Activated T-cell treated with anti-CD3 and anti-CD28 coated beads, Interleukin-2, amount 50 U/mL, for 72 hours (primary cell): ENCODE results near the gene TIMM50. TPM values are rescaled to one million over a fixed set of nuclear protein-coding genes. Genes with fewer than 3 reads are reported as not detected.
"Not testable (repeated sequence)": the region's sequence is repeated elsewhere in the genome, so short reads cannot be mapped to it uniquely, and the experiment has no call there.

ENCODE experiments used
- ATAC-seq, 2 donors: fragments of 150-1000 bp; cut with Tn5 transposase; replicated peaks in 1 of 2; 2 replicates each; pipeline ENCODE4 v1.10.0; 2021; ENCODE audit warnings: moderate library complexity in 2 of 2, mild to moderate bottlenecking in 1 of 2
- DNase-seq, 2 donors: peaks; one replicate each; pipeline ENCODE4 v3.0.0; 2021 to 2022; ENCODE audit warnings: mixed read lengths in 1 of 2
- H3K27ac Mint-ChIP-seq: one replicate; pipeline ENCODE4 v1.8.0; 2022; ENCODE audit warnings: mild to moderate bottlenecking, moderate library complexity, mixed read lengths
- H3K27me3 Mint-ChIP-seq: one replicate; pipeline ENCODE4 v1.8.0; 2022; ENCODE audit warnings: low read depth, mixed read lengths
- H3K36me3 Mint-ChIP-seq, 2 donors: one replicate each; pipeline ENCODE4 v1.8.0; 2022; ENCODE audit warnings: mixed read lengths in 2 of 2, mild to moderate bottlenecking in 1 of 2; ENCODE audit not compliant: insufficient read depth in 2 of 2
- H3K4me1 Mint-ChIP-seq: one replicate; pipeline ENCODE4 v1.8.0; 2022; ENCODE audit warnings: low read depth, mixed read lengths
- H3K4me3 Mint-ChIP-seq, 2 donors: one replicate each; pipeline ENCODE4 v1.8.0; 2022; ENCODE audit warnings: mild to moderate bottlenecking in 2 of 2, mixed read lengths in 2 of 2, moderate library complexity in 2 of 2
- H3K9me3 Mint-ChIP-seq, 2 donors: one replicate each; pipeline ENCODE4 v1.8.0; 2022; ENCODE audit warnings: mixed read lengths in 2 of 2
- total RNA-seq, 2 donors: library from RNA; stranded (reverse); gene quantifications; one replicate each; pipeline ENCODE4 v1.2.3, GENCODE V29; 2022

TIMM50 gene
- total RNA-seq, 2 donors from 2014 or later = 52.4 to 55.8 TPM

DNA sequence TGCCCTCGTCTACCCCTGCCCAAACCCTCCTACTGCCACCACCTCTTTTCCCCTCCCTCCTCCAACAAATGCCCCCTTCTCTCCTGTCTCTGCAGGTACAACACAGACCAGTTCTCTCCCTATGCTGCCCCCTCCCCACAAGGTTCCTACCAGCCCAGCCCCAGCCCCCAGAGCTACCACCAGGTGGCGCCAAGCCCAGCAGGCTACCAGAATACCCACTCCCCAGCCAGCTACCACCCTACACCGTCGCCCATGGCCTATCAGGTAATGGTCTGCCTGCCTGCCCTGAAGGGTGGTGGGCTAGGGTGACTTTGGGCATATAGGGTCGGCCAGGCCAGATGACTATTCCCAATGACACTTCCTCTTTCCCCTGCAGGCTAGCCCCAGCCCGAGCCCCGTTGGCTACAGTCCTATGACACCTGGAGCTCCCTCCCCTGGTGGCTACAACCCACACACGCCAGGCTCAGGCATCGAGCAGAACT, 6.5 kb upstream of the TIMM50 start:
- ATAC-seq (peak; percentile 56 to 71), DNase-seq (peak; percentile 73 to 77)
- Mint-ChIP-seq H3K9me3 (no peaks in the 10 kb centered on the region), H3K27ac (no peak overlapping the region), H3K4me1 (peaks cover 29% of the 10 kb centered on the region), H3K4me3 (no peak overlapping the region), H3K36me3 (peaks cover 15 to 46% of the 10 kb centered on the region in 2 donors), H3K27me3 (no peaks in the 10 kb centered on the region)

- ATAC-seq = no peak
- Mint-ChIP-seq H3K27me3 (no peaks in the 10 kb centered on the region), H3K27ac (no peak overlapping the region), H3K9me3 (no peaks in the 10 kb centered on the region), H3K4me3 (no peak overlapping the region), H3K4me1 (peaks cover 25% of the 10 kb centered on the region), H3K36me3 (peaks cover 11 to 33% of the 10 kb centered on the region in 2 donors)
- DNase-seq = no peak
Observed at GRCh38 chr19:39475748-39476147, 4.9 kb upstream of the TIMM50 start.

GRCh38 chr19:39479319-39479801, 1.3 kb upstream of the TIMM50 start:
- not testable (repeated sequence) for H3K27ac Mint-ChIP-seq, ATAC-seq, H3K27me3 Mint-ChIP-seq, DNase-seq, H3K9me3 Mint-ChIP-seq
- Mint-ChIP-seq H3K36me3 (peaks cover 5 to 22% of the 10 kb centered on the region in 2 donors), H3K4me3 (peak overlapping the region; percentile 94 to 97), H3K4me1 (peaks cover 26% of the 10 kb centered on the region)

- H3K27ac Mint-ChIP-seq = peak overlapping the region; percentile 96
- peaks cover 2 to 17% of the 10 kb centered on the region in 2 donors for H3K36me3 Mint-ChIP-seq
- no peak for DNase-seq
- H3K9me3 Mint-ChIP-seq = no peaks in the 10 kb centered on the region
- peak overlapping the region; percentile 94 to 97 for H3K4me3 Mint-ChIP-seq
- ATAC-seq = no peak
- no peaks in the 10 kb centered on the region for H3K27me3 Mint-ChIP-seq
- H3K4me1 Mint-ChIP-seq = peaks cover 26% of the 10 kb centered on the region
Observed at GRCh38 chr19:39479916-39480315, 722 bp upstream of the TIMM50 start.

DNA sequence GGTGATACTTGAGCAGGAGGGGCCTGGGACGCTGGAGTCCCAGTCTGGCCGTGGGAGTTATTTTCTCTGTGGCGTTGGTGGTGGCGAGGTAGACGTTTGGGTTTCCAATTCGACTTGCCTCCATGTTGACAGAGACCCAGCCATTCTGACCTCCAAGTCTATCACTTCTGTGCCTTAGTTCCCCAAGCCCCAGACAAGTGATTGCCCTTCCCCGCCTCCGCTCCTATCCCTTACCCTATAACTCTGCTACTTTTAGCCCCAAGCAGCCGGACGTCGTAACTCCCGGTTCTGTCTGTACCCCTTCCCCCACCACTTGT, 549 bp downstream of the TIMM50 start:
- Mint-ChIP-seq H3K4me1 (peaks cover 26% of the 10 kb centered on the region), H3K9me3 (no peaks in the 10 kb centered on the region), H3K4me3 (peak overlapping the region; percentile 94 to 97), H3K36me3 (peaks cover 2 to 8% of the 10 kb centered on the region in 2 donors), H3K27me3 (no peaks in the 10 kb centered on the region), H3K27ac (peak overlapping the region; percentile 84)
- no peak for ATAC-seq
- DNase-seq = no peak

GRCh38 chr19:39481676-39482075, 1.0 kb downstream of the TIMM50 start:
- Mint-ChIP-seq H3K27ac (peak overlapping the region; percentile 84), H3K4me1 (peaks cover 26% of the 10 kb centered on the region), H3K9me3 (no peaks in the 10 kb centered on the region), H3K4me3 (peak overlapping the region; percentile 94 to 97), H3K36me3 (peaks cover under 1 to 9% of the 10 kb centered on the region in 2 donors), H3K27me3 (no peaks in the 10 kb centered on the region)
- DNase-seq (no peak), ATAC-seq (no peak)

DNA sequence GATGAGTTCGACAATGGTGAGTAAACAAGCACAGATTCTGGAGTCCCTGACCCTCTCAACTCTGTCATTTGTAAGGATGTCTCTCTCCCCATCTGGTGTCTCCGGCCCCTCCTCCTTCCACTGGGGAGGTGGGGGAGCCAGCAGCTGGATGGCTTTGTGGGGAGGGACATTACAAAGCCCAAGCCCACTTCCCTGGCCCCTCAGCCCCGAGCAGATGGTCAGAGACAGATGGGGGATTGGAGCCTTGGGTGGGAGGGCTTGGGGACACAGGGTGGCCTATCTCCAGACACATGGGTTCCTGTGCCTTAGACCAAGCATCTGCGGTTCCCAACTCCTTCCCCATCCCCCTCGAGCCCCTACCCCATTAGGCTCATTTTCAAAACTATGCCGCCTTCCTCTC, 2.5 kb downstream of the TIMM50 start:
- H3K4me1 Mint-ChIP-seq = peaks cover 26% of the 10 kb centered on the region
- no peaks in the 10 kb centered on the region for H3K27me3 Mint-ChIP-seq
- H3K4me3 Mint-ChIP-seq = peak overlapping the region; percentile 35 to 94
- H3K27ac Mint-ChIP-seq = peak overlapping the region; percentile 31
- ATAC-seq (no peak), DNase-seq (no peak)
- H3K36me3 Mint-ChIP-seq = peaks cover 0 to 13% of the 10 kb centered on the region in 2 donors
- no peaks in the 10 kb centered on the region for H3K9me3 Mint-ChIP-seq

DNA sequence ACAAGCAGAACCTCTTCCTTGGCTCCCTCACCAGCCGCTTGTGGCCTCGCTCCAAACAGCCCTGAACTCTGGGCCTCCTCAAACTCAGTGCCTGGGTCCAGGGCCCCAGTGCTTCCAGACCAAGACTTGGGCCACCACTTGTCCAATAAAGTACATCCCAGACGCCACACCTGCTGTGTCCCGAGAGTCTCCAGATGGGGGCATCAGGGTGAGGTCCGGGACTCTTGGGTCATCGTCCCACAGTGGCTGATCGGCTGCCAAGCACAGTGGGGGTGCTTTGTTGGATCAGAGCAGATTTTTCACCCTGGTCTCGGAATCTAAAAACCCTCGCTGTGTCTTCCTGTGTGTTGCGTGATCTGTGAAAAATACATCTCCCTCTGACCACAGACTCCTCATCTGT, 9.1 kb downstream of the TIMM50 start:
- no peaks in the 10 kb centered on the region for H3K27me3 Mint-ChIP-seq
- no peaks in the 10 kb centered on the region for H3K4me1 Mint-ChIP-seq
- DNase-seq (no peak), ATAC-seq (no peak)
- H3K9me3 Mint-ChIP-seq = no peaks in the 10 kb centered on the region
- H3K27ac Mint-ChIP-seq = no peak overlapping the region
- no peak overlapping the region for H3K4me3 Mint-ChIP-seq
- peaks cover 2 to 15% of the 10 kb centered on the region in 2 donors for H3K36me3 Mint-ChIP-seq

DNA sequence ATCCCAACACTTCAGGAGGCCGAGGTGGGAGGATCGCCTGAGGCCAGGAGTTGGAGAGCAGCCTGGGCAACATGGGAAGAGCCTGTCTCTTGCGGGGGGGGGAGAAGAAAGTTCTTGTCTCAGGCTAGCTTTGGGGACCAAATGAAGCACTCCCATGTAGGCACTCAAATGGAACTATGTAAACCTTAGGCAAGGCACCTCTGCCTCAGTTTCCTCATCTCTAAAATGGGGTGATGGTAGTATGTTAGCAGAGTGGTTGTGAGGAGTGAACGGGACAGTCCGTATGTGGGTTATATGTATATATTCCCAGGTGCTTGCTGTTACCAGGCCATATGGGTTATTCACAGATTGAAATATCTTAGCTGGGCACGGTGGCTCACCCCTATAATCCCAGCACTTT, 11.6 kb downstream of the TIMM50 start:
- no peak for DNase-seq
- H3K27me3 Mint-ChIP-seq = peaks cover 15% of the 10 kb centered on the region
- no peak for ATAC-seq
- H3K27ac Mint-ChIP-seq = no peak overlapping the region
- H3K4me1 Mint-ChIP-seq = no peaks in the 10 kb centered on the region
- H3K36me3 Mint-ChIP-seq = peaks cover 2 to 10% of the 10 kb centered on the region in 2 donors
- no peak overlapping the region for H3K4me3 Mint-ChIP-seq
- H3K9me3 Mint-ChIP-seq = no peaks in the 10 kb centered on the region

GRCh38 chr19:39492788-39493187, 12.2 kb downstream of the TIMM50 start:
- DNase-seq (no peak), ATAC-seq (no peak)
- H3K27me3 Mint-ChIP-seq = peaks cover 21% of the 10 kb centered on the region
- H3K9me3 Mint-ChIP-seq = no peaks in the 10 kb centered on the region
- peaks cover 4% of the 10 kb centered on the region for H3K4me1 Mint-ChIP-seq
- H3K27ac Mint-ChIP-seq = no peak overlapping the region
- H3K4me3 Mint-ChIP-seq = no peak overlapping the region
- peaks cover 2 to 9% of the 10 kb centered on the region in 2 donors for H3K36me3 Mint-ChIP-seq

DNA sequence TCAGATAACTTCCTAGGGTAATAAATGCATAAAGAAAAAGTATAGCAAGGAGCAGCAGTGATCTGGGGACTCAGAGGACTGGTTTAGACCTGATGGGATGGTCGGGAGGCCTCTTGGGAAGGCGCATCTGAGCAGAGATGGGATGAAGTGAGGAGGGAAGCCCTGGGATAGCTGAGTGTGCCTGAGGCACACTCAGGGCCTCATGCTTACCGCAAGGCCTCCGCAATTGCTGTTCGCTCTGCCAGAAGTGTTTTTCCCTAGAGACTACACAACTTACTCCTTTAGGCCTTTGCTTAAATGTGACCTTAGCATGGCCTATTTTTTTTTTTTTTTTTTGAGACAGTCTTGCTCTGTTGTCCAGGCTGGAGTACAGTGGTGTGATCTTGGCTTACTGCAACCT, 14.0 kb downstream of the TIMM50 start:
- H3K4me3 Mint-ChIP-seq = no peak overlapping the region
- H3K27ac Mint-ChIP-seq = no peak overlapping the region
- peaks cover 36% of the 10 kb centered on the region for H3K27me3 Mint-ChIP-seq
- ATAC-seq = no peak
- peaks cover 19% of the 10 kb centered on the region for H3K4me1 Mint-ChIP-seq
- H3K36me3 Mint-ChIP-seq = peaks cover 0 to 2% of the 10 kb centered on the region in 2 donors
- H3K9me3 Mint-ChIP-seq = no peaks in the 10 kb centered on the region
- DNase-seq = no peak

DNA sequence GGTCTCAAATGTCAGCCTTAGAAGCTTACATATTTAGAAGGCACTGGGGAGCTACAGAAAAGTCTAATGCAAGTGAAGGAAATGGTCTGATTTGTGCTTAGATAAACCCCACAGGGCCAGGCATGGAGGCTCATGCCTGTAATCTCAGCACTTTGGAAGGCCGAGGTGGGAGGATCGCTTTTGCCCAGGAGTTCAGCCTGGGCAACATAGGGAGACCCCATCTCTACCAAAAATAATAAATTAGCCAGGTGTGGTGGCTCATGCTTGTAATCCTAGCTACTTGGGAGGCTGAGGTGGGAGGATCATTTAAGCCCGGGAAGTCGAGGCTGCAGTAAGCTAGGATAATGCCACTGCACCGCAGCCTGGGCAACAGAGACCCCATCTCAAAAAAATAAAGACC, 15.4 kb downstream of the TIMM50 start:
- Mint-ChIP-seq H3K4me1 (peaks cover 22% of the 10 kb centered on the region), H3K27ac (no peak overlapping the region), H3K36me3 (no peaks in the 10 kb centered on the region), H3K4me3 (no peak overlapping the region), H3K27me3 (peaks cover 50% of the 10 kb centered on the region), H3K9me3 (no peaks in the 10 kb centered on the region)
- no peak for ATAC-seq
- no peak for DNase-seq

DNA sequence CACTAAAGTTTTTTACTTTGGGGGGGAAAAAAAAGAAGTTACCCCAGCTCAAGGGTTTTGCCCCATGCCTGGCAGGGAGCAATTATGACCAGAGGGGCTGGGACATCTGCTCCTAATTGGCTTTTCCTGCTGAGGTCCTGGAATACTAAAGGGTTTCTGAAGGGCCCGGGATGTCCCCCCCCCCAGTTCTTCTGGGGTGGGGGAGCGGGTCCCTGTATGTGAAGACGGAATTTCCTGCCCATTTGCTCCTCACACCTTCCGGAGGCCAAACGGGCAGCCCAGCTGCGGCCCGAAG, 17.0 kb downstream of the TIMM50 start:
- Mint-ChIP-seq H3K9me3 (no peaks in the 10 kb centered on the region), H3K27me3 (peaks cover 59% of the 10 kb centered on the region)
- ATAC-seq = no peak

DNA sequence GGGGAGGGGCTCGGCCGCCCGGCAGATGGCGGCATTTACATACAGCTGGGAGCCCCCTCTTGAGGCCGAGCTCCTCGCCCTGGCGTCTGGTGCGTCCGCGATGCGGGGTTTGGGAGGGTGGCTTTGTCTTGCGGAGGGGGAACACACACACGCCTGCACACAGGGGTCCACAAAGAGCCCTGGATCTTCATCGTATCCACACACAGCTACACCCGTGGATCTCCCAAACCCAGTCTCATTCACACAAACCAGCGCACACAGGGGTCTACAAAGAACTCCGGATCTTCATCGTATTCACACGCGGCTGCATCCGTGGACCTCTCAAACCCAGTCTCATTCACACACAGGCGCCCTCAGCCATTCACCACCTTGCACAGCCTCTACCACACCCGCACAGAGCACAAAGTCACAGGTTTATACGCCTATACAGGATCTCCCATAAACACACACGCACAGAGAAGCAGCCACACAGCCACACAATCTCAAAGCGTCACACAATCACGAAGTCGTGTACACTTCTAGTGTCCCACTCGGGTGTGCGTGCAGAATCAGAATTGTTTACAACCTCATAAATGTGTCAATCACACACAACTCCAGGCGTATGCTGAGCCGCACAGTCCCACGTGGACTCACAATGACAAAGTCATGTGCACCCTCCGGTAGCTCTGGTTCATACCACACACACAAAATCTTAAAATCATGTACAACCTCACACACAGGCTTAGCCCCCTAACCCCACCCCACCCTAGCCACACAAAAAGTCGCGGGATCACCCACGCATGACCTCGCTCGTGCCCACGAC, 17.6 kb downstream of the TIMM50 start:
- Mint-ChIP-seq H3K36me3 (no peaks in the 10 kb centered on the region), H3K4me1 (peaks cover 26% of the 10 kb centered on the region), H3K9me3 (no peaks in the 10 kb centered on the region), H3K4me3 (peak overlapping the region; percentile 62 to 74), H3K27ac (no peak overlapping the region), H3K27me3 (peaks cover 62% of the 10 kb centered on the region)
- DNase-seq = peak; percentile 48 to 65
- ATAC-seq = peak; percentile 52 to 70

More for the DNA sequence above, 17.0 kb downstream of the TIMM50 start:
- Mint-ChIP-seq H3K4me1 (peaks cover 22% of the 10 kb centered on the region), H3K27ac (no peak overlapping the region), H3K36me3 (no peaks in the 10 kb centered on the region), H3K4me3 (peak overlapping the region; percentile 62 to 74)
- DNase-seq = no peak
